ENCODE data around the gene PLPP2.

The PLPP2 gene

DNA sequence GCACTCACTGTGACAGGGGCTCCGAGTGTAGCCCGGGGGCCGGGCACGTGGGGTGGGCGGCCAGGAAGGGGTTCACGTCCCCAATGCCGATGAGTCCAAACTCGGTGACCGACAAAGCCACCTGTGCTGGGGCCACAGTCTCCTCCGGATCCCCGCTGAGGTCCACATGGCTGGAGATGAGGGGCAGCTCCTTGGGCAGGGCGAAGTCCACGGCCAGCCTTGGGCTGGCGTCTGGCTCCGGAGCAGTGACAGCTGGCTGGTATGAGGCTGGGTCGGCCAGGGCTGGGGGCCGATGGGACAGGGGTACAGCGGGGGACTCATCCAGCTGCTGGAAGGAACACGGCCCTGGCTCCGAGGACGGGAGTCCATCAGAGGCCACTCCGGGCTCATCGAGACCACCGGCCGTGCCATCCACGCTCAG, 15.9 kb upstream of the PLPP2 start:
- POLR2A ChIA-PET, result no interaction called here
- DNase-seq (ENCODE audit: low read depth, low spot score), result no peak

DNA sequence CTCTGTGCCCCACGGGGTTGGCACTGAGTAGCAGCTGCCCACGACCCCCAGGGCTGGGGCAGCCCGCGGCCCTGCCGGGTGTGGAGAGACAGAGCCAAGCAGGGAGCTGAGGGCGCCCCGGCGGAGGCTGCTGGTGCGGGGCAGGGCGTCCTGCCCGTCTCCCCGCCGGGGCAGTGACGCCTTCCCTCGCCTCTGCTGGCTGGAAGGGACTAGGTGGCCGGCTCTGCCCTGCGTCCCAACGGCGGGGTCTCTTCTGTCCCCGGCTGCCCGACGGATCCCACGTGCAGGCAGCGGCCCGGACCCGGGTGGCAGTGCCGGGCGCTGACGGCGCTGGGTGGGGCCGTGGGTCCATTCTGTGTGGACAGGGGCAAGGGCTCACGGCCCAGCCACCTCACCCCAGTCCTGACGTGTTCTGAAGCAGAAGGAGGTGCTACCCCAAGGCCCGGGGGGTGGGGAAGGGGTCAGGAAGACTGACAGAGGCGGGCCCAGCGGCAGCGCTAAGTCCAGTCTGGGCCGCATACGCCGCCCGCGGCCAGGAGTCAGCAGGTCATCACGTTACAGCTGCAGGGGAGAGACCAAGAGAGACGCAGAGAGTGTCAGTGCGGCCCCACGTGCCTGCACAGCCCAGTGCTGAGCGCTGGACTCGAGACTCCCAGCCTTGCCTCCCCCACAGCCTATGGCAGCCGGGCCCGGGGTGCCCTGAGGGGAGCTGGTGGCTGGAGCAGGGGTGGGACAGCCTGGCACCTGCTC, 15.1 kb upstream of the PLPP2 start:
- TF ChIP-seq, protein P1, sequence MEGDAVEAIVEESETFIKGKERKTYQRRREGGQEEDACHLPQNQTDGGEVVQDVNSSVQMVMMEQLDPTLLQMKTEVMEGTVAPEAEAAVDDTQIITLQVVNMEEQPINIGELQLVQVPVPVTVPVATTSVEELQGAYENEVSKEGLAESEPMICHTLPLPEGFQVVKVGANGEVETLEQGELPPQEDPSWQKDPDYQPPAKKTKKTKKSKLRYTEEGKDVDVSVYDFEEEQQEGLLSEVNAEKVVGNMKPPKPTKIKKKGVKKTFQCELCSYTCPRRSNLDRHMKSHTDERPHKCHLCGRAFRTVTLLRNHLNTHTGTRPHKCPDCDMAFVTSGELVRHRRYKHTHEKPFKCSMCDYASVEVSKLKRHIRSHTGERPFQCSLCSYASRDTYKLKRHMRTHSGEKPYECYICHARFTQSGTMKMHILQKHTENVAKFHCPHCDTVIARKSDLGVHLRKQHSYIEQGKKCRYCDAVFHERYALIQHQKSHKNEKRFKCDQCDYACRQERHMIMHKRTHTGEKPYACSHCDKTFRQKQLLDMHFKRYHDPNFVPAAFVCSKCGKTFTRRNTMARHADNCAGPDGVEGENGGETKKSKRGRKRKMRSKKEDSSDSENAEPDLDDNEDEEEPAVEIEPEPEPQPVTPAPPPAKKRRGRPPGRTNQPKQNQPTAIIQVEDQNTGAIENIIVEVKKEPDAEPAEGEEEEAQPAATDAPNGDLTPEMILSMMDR (IDR thresholded peaks at IDR 0.05; ENCODE audit: insufficient read depth, low read length, missing control alignments), result no peak
- H3K4me3 ChIP-seq (ENCODE audit: low read depth, low read length), result no peak overlapping the region
- no peak for DNase-seq (ENCODE audit: low read depth, low spot score)
- CTCF ChIA-PET, result interaction anchor here (1.1 to 2.7 kb wide), 2 partner anchors 10 to 11 kb away, joined by 5 to 17 read pairs; no protein-coding TSS in a partner anchor
- POLR2A ChIA-PET, result no interaction called here

More for the DNA sequence above, 15.9 kb upstream of the PLPP2 start:
- CTCF ChIA-PET, result interaction anchor here (1.1 kb wide), 1 partner anchor 11 kb away, joined by 5 read pairs; no protein-coding TSS in a partner anchor
- no peak overlapping the region for H3K4me3 ChIP-seq (ENCODE audit: low read depth, low read length)
- TF ChIP-seq, protein P1 (IDR thresholded peaks at IDR 0.05; ENCODE audit: insufficient read depth, low read length, missing control alignments), result no peak

DNA sequence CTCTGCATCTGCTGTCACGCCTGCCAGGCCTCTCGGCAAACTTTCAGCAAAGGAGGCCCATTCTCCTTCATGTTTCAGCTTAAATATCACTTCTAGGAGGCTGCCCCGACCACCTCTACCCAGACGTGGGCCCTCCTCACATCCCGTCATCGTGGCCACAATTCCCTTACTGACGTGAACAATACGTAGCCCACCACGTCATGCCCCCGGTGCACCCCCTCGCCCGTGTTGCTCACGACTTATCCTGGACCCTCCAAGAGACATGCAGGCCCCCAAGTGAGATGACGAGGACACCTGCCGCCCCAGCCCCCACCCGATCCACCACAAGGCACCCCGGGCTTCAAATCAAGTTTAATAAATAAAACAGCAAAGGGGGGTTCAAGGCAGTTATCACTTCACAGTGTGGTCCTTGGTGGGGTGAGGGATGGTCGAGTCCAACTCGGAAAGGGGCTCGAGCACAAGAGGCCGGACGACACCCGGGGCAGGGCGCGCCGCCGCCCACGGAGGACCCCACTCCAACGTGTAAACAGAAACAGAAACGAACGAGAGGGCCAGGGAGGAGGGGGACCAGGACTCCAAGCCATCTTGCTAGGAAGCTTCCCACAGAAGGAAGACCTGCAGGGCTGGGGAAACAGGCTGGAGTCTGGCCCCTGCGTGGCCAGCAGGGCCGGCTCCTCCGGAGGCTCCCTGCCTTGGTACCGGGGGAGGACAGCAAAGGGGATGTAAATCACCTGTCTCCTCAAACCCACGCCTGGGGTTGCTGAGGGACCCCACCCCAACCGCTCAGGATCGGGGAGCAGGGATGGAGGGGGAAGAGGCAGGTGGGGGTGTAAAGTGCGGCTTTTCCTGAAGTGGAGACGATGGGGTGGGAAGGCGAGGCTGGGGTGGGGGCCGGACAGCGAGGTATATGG, 14.3 kb upstream of the PLPP2 start:
- no peak overlapping the region for H3K4me3 ChIP-seq (ENCODE audit: low read depth, low read length)
- DNase-seq (ENCODE audit: low read depth, low spot score), result no peak
- CTCF ChIA-PET, result interaction anchor here (1.2 to 2.7 kb wide), 2 partner anchors 10 to 201 kb away, joined by 3 to 17 read pairs; no protein-coding TSS in a partner anchor
- TF ChIP-seq, protein P1 (IDR thresholded peaks at IDR 0.05; ENCODE audit: insufficient read depth, low read length, missing control alignments), result no peak
- POLR2A ChIA-PET, result interaction anchor here (0.6 kb wide), 1 partner anchor 1230 kb away, joined by 4 read pairs; no protein-coding TSS in a partner anchor

DNA sequence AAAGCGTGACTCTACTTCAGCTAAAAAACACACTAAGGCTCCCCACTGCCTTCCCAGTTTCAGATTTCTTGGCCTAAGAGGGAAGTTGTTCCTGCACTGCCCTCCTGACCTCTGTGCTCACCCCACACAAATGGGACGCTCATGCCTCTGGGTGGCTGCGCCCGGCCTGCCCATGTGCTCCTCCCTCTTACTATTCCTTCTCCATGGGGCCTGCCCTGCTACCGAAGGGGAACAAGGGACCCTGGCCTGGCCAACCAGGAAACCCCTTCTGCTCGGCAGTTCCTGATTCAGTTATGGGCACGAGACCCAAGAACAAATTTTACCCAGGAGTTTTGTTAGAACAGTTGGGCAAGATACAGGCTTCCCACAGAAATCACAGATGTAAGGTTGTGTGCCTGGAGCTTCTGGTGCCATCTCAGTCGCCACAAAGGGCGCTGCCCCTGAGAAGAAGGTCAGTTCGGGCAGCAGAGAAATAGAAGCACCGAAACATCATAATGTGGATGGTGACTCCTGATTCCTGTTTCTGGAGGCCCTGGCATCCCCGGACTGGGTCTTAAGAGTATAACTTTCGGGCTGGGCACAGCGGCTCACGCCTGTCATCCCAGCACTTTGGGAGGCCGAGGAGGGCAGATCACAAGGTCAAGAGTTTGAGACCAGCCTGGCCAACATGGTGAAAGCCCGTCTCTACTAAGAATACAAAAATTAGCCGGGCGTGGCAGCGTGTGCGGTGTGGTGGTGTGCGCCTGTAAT, 5.4 kb upstream of the PLPP2 start:
- CTCF ChIA-PET, result interaction anchor here (1.0 to 2.9 kb wide), 11 partner anchors 9 to 214 kb away, joined by 3 to 17 read pairs (median 7); no protein-coding TSS in a partner anchor
- H3K4me3 ChIP-seq (ENCODE audit: low read depth, low read length), result no peak overlapping the region
- no peak for DNase-seq (ENCODE audit: low read depth, low spot score)
- TF ChIP-seq, protein P1 (IDR thresholded peaks at IDR 0.05; ENCODE audit: insufficient read depth, low read length, missing control alignments), result no peak
- POLR2A ChIA-PET, result interaction anchor here (1.5 kb wide), 1 partner anchor 14 kb away, joined by 5 read pairs; no protein-coding TSS in a partner anchor

DNA sequence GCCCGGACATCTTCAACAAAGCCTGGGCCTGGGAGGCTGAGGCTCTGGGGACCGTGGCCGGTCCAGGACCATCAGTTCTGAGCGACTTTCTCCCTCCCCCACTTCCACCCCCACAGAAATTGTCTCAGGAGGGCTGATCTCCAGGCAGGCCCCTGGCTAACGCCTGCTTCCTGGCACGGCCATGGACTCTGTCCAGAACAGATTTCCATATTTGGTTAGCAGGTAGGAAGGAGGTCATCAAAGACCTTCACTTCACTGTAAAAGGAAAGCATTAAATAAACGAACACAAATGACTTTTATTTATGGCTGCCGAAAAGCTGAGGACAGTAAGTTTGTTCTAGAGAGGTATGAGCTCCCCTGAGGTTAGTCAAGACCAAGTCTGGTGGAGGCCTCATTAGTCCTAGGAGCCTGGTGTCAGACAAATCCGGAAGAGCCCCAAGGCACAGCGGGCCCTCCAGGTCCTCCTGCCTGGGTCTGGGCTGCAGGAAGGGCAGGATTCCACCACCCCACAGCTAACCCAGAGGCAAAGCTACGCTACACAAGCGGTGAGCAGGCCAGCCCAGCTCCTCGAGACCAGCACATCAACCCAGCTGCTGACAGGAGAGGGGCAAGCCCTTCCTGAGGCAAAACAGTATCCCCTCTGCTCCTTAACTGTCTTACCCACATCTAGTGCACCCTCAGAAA, 4.6 kb upstream of the PLPP2 start:
- H3K4me3 ChIP-seq (ENCODE audit: low read depth, low read length), result no peak overlapping the region
- POLR2A ChIA-PET, result interaction anchor here (1.5 kb wide), 1 partner anchor 15 kb away, joined by 5 read pairs; no protein-coding TSS in a partner anchor
- TF ChIP-seq, protein P1 (IDR thresholded peaks at IDR 0.05; ENCODE audit: insufficient read depth, low read length, missing control alignments), result no peak
- CTCF ChIA-PET, result interaction anchor here (1.0 to 2.9 kb wide), 17 partner anchors 8 to 215 kb away, joined by 3 to 17 read pairs (median 6); no protein-coding TSS in a partner anchor
- DNase-seq (ENCODE audit: low read depth, low spot score), result no peak

All from AG04449 (cell line).